WTC11 (cell line): ENCODE results near the gene SOX8.

Source experiments
- ETV6 ChIP-seq: sonication (generic); formaldehyde crosslinking; IDR thresholded peaks from 2 replicates; pipeline ENCODE4 v1.8.1; 2022; ENCODE audit warnings: mild to moderate bottlenecking, missing genetic modification reagents
- NR2C2 ChIP-seq: sonication (generic); formaldehyde crosslinking; IDR thresholded peaks from 2 replicates; pipeline ENCODE4 v1.8.0; 2022; ENCODE audit warnings: mild to moderate bottlenecking, missing genetic modification reagents
- SP1 ChIP-seq: sonication (generic); formaldehyde crosslinking; conservative IDR thresholded peaks from 2 replicates; pipeline ENCODE4 v1.8.1; 2022; ENCODE audit warnings: missing genetic modification reagents
- TEAD1 ChIP-seq: sonication (generic); formaldehyde crosslinking; IDR thresholded peaks from 2 replicates; pipeline ENCODE4 v1.8.0; 2022; ENCODE audit warnings: mild to moderate bottlenecking, missing genetic modification reagents
- ZBTB21 ChIP-seq: sonication (generic); formaldehyde crosslinking; IDR thresholded peaks from 2 replicates; pipeline ENCODE4 v1.8.1; 2023; ENCODE audit warnings: mild to moderate bottlenecking, missing genetic modification reagents, borderline replicate concordance
- TF ChIP-seq, protein P1 (sequence below): fragments of 200-600 bp; IDR thresholded peaks from 2 replicates; pipeline ENCODE4 v1.8.0; 2022; ENCODE audit warnings: antibody characterized with exemption
- TF ChIP-seq, protein P2 (sequence below): sonication (generic); formaldehyde crosslinking; IDR thresholded peaks from 2 replicates; pipeline ENCODE4 v1.8.1; 2023; ENCODE audit warnings: mild to moderate bottlenecking, missing genetic modification reagents
- TF ChIP-seq, protein P3 (sequence below): sonication (generic); formaldehyde crosslinking; IDR thresholded peaks from 2 replicates; pipeline ENCODE4 v1.8.1; 2023; ENCODE audit warnings: mild to moderate bottlenecking, moderate library complexity, missing genetic modification reagents
- TF ChIP-seq, protein P4 (sequence below): sonication (generic); formaldehyde crosslinking; IDR thresholded peaks from 2 replicates; pipeline ENCODE4 v1.8.1; 2023; ENCODE audit warnings: mild to moderate bottlenecking, missing genetic modification reagents, borderline replicate concordance
- TF ChIP-seq, protein P5 (sequence below): sonication (generic); formaldehyde crosslinking; IDR thresholded peaks from 2 replicates; pipeline ENCODE4 v1.8.1; 2023; ENCODE audit warnings: mild to moderate bottlenecking, missing genetic modification reagents, moderate library complexity

DNA sequence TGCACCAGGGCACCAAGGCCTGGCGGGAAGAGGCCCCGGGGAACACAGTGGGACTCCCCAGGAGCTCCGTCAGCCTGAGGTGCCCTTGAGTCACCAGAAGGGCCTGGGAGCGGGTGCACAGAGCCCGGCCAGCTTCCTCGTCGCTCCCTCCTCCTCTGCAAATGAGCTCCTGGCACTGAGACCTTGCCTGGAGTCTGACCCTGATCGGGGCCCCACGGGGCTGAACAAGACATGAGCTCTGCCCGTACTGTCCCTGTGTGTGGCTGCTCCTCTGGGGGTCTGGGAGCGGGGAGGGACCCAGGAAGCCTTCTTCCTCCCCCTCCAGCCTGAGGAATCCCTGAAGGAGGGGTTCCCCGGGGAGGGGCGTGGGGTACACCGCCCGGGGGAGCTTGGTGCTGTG lies 54.6 kb downstream of the SOX8 start:
- TF ChIP-seq, protein P1, sequence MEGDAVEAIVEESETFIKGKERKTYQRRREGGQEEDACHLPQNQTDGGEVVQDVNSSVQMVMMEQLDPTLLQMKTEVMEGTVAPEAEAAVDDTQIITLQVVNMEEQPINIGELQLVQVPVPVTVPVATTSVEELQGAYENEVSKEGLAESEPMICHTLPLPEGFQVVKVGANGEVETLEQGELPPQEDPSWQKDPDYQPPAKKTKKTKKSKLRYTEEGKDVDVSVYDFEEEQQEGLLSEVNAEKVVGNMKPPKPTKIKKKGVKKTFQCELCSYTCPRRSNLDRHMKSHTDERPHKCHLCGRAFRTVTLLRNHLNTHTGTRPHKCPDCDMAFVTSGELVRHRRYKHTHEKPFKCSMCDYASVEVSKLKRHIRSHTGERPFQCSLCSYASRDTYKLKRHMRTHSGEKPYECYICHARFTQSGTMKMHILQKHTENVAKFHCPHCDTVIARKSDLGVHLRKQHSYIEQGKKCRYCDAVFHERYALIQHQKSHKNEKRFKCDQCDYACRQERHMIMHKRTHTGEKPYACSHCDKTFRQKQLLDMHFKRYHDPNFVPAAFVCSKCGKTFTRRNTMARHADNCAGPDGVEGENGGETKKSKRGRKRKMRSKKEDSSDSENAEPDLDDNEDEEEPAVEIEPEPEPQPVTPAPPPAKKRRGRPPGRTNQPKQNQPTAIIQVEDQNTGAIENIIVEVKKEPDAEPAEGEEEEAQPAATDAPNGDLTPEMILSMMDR = no peak
- TF ChIP-seq, protein P2, sequence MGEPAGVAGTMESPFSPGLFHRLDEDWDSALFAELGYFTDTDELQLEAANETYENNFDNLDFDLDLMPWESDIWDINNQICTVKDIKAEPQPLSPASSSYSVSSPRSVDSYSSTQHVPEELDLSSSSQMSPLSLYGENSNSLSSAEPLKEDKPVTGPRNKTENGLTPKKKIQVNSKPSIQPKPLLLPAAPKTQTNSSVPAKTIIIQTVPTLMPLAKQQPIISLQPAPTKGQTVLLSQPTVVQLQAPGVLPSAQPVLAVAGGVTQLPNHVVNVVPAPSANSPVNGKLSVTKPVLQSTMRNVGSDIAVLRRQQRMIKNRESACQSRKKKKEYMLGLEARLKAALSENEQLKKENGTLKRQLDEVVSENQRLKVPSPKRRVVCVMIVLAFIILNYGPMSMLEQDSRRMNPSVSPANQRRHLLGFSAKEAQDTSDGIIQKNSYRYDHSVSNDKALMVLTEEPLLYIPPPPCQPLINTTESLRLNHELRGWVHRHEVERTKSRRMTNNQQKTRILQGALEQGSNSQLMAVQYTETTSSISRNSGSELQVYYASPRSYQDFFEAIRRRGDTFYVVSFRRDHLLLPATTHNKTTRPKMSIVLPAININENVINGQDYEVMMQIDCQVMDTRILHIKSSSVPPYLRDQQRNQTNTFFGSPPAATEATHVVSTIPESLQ = no peak
- TF ChIP-seq ETV6 (CRISPR knock-in tag) = no peak
- TF ChIP-seq SP1 (CRISPR knock-in tag) = no peak
- TF ChIP-seq ZBTB21 (CRISPR knock-in tag) = no peak
- TF ChIP-seq NR2C2 (CRISPR knock-in tag) = no peak
- no peak for TF ChIP-seq TEAD1 (CRISPR knock-in tag)
- TF ChIP-seq, protein P3, sequence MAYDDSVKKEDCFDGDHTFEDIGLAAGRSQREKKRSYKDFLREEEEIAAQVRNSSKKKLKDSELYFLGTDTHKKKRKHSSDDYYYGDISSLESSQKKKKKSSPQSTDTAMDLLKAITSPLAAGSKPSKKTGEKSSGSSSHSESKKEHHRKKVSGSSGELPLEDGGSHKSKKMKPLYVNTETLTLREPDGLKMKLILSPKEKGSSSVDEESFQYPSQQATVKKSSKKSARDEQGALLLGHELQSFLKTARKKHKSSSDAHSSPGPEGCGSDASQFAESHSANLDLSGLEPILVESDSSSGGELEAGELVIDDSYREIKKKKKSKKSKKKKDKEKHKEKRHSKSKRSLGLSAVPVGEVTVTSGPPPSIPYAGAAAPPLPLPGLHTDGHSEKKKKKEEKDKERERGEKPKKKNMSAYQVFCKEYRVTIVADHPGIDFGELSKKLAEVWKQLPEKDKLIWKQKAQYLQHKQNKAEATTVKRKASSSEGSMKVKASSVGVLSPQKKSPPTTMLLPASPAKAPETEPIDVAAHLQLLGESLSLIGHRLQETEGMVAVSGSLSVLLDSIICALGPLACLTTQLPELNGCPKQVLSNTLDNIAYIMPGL = no peak
- TF ChIP-seq, protein P4, sequence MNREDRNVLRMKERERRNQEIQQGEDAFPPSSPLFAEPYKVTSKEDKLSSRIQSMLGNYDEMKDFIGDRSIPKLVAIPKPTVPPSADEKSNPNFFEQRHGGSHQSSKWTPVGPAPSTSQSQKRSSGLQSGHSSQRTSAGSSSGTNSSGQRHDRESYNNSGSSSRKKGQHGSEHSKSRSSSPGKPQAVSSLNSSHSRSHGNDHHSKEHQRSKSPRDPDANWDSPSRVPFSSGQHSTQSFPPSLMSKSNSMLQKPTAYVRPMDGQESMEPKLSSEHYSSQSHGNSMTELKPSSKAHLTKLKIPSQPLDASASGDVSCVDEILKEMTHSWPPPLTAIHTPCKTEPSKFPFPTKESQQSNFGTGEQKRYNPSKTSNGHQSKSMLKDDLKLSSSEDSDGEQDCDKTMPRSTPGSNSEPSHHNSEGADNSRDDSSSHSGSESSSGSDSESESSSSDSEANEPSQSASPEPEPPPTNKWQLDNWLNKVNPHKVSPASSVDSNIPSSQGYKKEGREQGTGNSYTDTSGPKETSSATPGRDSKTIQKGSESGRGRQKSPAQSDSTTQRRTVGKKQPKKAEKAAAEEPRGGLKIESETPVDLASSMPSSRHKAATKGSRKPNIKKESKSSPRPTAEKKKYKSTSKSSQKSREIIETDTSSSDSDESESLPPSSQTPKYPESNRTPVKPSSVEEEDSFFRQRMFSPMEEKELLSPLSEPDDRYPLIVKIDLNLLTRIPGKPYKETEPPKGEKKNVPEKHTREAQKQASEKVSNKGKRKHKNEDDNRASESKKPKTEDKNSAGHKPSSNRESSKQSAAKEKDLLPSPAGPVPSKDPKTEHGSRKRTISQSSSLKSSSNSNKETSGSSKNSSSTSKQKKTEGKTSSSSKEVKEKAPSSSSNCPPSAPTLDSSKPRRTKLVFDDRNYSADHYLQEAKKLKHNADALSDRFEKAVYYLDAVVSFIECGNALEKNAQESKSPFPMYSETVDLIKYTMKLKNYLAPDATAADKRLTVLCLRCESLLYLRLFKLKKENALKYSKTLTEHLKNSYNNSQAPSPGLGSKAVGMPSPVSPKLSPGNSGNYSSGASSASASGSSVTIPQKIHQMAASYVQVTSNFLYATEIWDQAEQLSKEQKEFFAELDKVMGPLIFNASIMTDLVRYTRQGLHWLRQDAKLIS (CRISPR knock-in tag) = no peak
- TF ChIP-seq, protein P5, sequence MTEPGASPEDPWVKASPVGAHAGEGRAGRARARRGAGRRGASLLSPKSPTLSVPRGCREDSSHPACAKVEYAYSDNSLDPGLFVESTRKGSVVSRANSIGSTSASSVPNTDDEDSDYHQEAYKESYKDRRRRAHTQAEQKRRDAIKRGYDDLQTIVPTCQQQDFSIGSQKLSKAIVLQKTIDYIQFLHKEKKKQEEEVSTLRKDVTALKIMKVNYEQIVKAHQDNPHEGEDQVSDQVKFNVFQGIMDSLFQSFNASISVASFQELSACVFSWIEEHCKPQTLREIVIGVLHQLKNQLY (CRISPR knock-in tag) = no peak
